Measurements from ENCODE around the gene HOXD3. TPM values are rescaled to one million over a fixed set of nuclear protein-coding genes. Genes with fewer than 3 reads are reported as not detected.

Gene HOXD3
- total RNA-seq, 6 donors from 2014 or later = 0.49 to 0.57 (median 0.49) TPM; not detected in 3

DNA sequence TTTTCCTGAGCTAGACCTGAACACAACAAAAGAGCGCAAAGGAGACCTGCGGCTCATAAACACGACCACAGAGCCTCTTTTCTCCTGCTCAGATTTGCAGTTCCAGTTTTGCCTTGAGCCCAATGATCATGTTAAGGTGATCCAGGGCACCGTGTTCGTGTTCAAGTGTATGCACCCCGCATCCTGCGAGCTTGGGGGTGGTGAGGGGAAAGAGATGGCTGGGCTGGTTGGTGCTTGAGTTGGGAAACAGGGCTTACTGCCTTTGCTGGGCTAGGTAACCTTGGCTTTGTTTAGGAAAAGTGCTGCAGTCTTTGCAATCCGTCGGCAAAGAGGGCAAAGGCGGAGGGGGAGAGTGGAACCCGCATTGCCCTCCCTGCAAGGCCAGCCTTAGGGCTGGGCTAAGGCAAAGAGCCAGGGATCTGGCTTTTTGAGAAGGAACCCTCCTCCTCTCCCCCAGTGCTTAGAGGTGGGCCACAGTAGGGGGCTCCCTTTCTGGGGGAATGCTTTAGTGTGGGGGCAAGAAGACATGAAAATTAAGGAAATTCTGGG lies 39.2 kb upstream of the HOXD3 start:
- DNase-seq (no peak), ATAC-seq (ENCODE audit: low FRiP score in 2 of 2) (no peak)
- 8 to 20% methylated on average over 10 to 11 of the region's 11 CpGs for WGBS, 2 donors
- Histone ChIP-seq H3K36me3 (no peaks in the 10 kb centered on the region), H3K27me3 (peaks cover 3 to 91% (median 48%) of the 10 kb centered on the region in 4 donors), H3K4me3 (no peak overlapping the region), H3K4me1 (peaks cover 9 to 20% (median 13%) of the 10 kb centered on the region in 4 donors), H3K9me3 (peaks cover 0 to 5% (median 0%) of the 10 kb centered on the region in 4 donors), H3K27ac (no peak overlapping the region)
- TF ChIP-seq POLR2A (IDR thresholded peaks at IDR 0.05) (no peak), POLR2AphosphoS5 (IDR thresholded peaks at IDR 0.05) (no peak), EP300 (IDR thresholded peaks at IDR 0.05) (no peak)
- TF ChIP-seq, protein P1, sequence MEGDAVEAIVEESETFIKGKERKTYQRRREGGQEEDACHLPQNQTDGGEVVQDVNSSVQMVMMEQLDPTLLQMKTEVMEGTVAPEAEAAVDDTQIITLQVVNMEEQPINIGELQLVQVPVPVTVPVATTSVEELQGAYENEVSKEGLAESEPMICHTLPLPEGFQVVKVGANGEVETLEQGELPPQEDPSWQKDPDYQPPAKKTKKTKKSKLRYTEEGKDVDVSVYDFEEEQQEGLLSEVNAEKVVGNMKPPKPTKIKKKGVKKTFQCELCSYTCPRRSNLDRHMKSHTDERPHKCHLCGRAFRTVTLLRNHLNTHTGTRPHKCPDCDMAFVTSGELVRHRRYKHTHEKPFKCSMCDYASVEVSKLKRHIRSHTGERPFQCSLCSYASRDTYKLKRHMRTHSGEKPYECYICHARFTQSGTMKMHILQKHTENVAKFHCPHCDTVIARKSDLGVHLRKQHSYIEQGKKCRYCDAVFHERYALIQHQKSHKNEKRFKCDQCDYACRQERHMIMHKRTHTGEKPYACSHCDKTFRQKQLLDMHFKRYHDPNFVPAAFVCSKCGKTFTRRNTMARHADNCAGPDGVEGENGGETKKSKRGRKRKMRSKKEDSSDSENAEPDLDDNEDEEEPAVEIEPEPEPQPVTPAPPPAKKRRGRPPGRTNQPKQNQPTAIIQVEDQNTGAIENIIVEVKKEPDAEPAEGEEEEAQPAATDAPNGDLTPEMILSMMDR (IDR thresholded peaks at IDR 0.05) = no peak

DNA sequence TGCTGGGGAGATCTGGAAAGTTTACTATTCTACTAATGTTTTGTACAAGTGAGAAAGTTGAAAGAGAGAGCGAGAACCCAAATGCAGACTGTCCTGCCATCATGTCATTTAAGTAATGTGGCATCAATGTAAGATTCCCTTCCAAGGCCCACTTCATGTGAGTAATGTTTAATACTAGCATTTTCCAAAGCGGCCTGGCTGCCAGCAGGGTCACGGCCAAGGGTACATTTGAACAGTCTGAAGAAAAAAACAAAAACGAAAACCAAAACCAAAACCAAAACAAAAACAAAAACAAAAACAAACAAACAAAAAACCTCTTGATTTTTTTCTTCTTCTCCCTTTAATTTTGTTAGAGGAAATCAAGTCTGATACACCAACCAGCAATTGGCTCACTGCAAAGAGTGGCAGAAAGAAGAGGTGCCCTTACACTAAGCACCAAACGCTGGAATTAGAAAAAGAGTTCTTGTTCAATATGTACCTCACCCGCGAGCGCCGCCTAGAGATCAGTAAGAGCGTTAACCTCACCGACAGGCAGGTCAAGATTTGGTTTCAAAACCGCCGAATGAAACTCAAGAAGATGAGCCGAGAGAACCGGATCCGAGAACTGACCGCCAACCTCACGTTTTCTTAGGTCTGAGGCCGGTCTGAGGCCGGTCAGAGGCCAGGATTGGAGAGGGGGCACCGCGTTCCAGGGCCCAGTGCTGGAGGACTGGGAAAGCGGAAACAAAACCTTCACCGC lies 38.3 kb upstream of the HOXD3 start:
- H3K4me1 ChIP-seq = peaks cover 13 to 25% (median 20%) of the 10 kb centered on the region in 4 donors
- H3K4me3 ChIP-seq = no peak overlapping the region
- DNase-seq (no peak), ATAC-seq (ENCODE audit: low FRiP score in 2 of 2) (no peak)
- H3K27me3 ChIP-seq = peaks cover 3 to 93% (median 52%) of the 10 kb centered on the region in 4 donors
- TF ChIP-seq EP300 (IDR thresholded peaks at IDR 0.05) = no peak
- TF ChIP-seq, protein P1 (IDR thresholded peaks at IDR 0.05) = peak in 1 of 6 experiments; percentile 3
- H3K9me3 ChIP-seq = peaks cover 0 to 5% (median 0%) of the 10 kb centered on the region in 4 donors
- H3K27ac ChIP-seq = no peak overlapping the region
- H3K36me3 ChIP-seq = no peaks in the 10 kb centered on the region
- WGBS, 2 donors = 13 to 15% methylated on average over 22 to 24 of the region's 24 CpGs

DNA sequence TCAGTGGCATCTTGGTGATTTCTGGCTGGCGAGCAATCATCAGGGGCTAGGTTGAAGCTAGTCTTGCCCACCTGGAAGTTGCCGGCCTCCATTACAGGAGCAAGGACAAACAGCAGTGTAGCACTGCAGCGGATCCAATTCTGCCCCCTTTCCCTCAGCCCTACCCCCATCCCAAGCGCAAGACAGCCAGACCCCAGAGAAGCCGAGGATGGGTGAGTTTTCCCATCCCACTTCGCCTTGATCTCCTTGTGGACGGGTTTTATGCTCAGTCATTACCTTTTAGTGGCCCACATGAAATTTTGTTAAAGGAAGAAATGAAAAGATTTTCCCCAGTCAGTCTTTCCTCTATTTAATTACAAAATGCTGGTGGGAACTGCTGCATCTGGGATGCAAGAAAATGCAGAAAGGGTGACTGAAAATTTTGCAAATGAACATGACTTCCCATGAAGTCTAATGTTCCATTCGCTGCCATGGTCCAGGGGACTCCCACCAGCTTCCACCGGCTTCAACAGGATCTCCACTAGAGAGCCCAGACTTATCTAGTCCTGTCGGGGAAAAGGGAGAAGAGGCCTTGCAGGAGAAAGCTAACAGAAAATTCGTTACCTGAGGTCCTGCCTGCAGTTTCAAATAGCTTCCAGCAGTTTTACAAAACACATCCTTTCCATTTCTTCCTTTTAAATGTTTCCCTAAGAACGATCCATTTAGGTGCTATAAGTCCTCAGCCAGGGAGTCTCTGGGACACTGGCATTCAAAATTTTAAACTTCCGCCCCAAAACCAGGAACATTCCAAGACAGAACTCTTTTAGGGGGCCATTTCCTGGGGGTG lies 36.5 kb upstream of the HOXD3 start:
- DNase-seq (no peak), ATAC-seq (ENCODE audit: low FRiP score in 2 of 2) (no peak)
- no peak overlapping the region for H3K4me3 ChIP-seq
- H3K36me3 ChIP-seq = no peaks in the 10 kb centered on the region
- peaks cover 3 to 97% (median 60%) of the 10 kb centered on the region in 4 donors for H3K27me3 ChIP-seq
- TF ChIP-seq POLR2AphosphoS5 (IDR thresholded peaks at IDR 0.05) = no peak
- TF ChIP-seq, protein P1 (IDR thresholded peaks at IDR 0.05) = no peak
- TF ChIP-seq POLR2A (IDR thresholded peaks at IDR 0.05) = no peak
- TF ChIP-seq EP300 (IDR thresholded peaks at IDR 0.05) = no peak
- H3K27ac ChIP-seq = no peak overlapping the region
- peaks cover 13 to 25% (median 21%) of the 10 kb centered on the region in 4 donors for H3K4me1 ChIP-seq
- 12 to 14% methylated on average over 13 of the region's 13 CpGs for WGBS, 2 donors
- H3K9me3 ChIP-seq = peaks cover 0 to 5% (median 0%) of the 10 kb centered on the region in 4 donors

DNA sequence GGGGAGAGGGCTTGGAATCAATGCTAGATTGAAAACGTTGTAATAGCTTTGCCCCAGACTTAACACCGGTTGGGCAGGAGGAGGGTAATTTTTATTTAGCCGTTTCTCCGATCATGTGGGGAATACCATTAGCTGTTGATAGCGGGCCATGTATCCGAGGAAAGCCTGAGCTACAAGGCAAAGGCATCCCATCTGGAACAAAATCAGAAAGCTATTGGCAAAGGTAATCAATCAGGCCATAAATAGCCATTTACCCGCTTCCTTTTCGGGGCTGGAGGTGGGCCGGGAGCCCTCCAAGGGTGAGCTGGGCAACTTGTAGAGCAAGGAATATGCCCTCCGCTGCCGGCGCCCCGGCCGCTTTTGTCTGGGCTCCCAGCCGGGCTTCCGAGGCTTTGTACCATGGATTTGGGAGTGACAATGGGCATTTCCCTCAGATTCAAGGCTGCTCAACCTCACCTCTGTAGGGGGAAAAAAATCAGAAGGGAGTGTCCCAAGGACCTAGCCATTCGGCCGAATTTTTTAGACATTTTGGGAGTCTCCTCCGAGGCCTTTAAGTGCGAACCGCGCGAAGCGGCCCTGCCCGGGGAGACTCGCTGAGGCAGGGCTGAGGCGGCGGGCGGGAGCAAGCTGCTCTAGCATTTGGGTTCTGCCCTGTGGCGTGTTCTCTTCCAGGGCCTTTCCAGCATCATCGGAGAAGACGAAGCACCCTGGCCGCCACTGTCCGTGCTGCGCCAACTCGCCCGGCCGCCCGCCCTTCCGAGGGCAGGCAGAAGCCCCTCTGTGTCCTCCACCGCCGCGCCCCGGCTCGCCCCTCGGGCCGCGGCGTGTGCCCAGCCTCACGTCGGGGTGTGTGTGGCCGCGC lies 35.7 kb upstream of the HOXD3 start:
- H3K27ac ChIP-seq = no peak overlapping the region
- WGBS, 2 donors = 8 to 11% methylated on average over 24 to 53 of the region's 53 CpGs
- DNase-seq = peak in 1 of 2 donors; percentile 81
- no peak overlapping the region for H3K4me3 ChIP-seq
- no peak for TF ChIP-seq POLR2A (IDR thresholded peaks at IDR 0.05)
- TF ChIP-seq POLR2AphosphoS5 (IDR thresholded peaks at IDR 0.05) = no peak
- TF ChIP-seq, protein P1 (IDR thresholded peaks at IDR 0.05) = no peak
- TF ChIP-seq EP300 (IDR thresholded peaks at IDR 0.05) = no peak
- ATAC-seq (ENCODE audit: low FRiP score in 2 of 2) = no peak
- peaks cover 0 to 5% (median 0%) of the 10 kb centered on the region in 4 donors for H3K9me3 ChIP-seq
- H3K36me3 ChIP-seq = no peaks in the 10 kb centered on the region
- peaks cover 3 to 93% (median 56%) of the 10 kb centered on the region in 4 donors for H3K27me3 ChIP-seq
- peaks cover 13 to 25% (median 21%) of the 10 kb centered on the region in 4 donors for H3K4me1 ChIP-seq

Measured in upper lobe of left lung (tissue), 6 donors.